HG03135 (cell line): ENCODE results near the gene TRAF4.

Source experiments
- ATAC-seq: cut with Tn5 transposase; IDR thresholded peaks from one replicate; pipeline ENCODE4 v1.9.1; 2021; ENCODE audit warnings: mild to moderate bottlenecking, moderate library complexity; ENCODE audit not compliant: unreplicated experiment

The TRAF4 gene

DNA sequence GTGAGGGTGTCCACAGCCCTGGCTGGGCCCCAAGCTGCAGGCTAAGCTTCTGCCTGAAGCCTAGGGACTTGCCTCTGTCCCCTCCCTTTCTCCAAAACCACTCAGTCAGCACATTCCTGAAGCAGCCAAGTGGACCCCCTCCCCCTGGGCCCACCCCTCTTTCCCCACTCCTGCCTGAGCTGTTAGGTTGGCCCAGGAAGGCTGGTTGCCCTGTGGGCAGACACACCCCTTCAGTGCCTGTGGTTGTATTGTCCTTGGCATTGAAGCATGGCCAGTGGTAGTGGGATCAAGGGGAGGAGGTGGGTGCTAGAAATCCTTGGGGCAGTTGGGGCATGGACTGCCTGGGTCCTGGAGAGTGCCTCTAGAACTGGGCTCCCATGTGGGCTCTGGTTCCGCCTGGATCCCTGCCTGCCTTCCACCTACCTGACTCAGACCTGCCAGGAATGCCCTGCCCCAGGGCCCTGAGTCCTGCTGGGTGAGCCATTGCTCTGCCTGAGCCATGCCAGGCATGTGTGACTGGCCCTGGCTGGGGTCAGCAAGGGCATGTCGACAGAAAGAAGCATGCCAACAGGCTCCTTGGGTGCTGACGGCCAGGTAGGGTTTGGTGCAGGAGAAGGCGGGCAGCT is 2.1 kb downstream of the TRAF4 start:
- ATAC-seq = no peak

GRCh38 chr17:28746611-28747050 is 2.8 kb downstream of the TRAF4 start:
- ATAC-seq = no peak

- ATAC-seq = no peak
Measured at GRCh38 chr17:28747051-28747691, 3.4 kb downstream of the TRAF4 start.

DNA sequence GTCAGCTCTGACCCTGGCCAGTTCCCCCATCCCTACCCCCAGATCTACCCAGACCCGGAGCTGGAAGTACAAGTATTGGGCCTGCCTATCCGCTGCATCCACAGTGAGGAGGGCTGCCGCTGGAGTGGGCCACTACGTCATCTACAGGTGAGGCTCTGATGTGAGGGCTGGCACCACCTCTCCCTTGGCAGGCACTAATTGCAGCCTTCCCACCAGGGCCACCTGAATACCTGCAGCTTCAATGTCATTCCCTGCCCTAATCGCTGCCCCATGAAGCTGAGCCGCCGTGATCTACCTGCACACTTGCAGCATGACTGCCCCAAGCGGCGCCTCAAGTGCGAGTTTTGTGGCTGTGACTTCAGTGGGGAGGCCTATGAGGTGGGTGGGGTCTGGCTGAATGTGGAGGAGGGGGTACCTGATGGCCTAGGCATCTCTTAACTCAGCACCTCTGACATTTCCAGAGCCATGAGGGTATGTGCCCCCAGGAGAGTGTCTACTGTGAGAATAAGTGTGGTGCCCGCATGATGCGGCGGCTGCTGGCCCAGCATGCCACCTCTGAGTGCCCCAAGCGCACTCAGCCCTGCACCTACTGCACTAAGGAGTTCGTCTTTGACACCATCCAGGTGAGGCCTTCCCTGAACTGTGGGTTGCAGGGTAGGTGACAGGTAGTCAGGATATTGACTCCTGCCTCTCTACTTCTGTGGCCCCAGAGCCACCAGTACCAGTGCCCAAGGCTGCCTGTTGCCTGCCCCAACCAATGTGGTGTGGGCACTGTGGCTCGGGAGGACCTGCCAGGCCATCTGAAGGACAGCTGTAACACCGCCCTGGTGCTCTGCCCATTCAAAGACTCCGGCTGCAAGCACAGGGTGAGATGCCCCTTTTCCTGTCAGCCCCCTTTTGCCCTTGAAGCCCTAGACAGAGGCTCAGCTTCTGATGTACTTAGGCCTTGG is 4.3 kb downstream of the TRAF4 start:
- no peak for ATAC-seq

GRCh38 chr17:28748852-28749515 is 5.2 kb downstream of the TRAF4 start:
- ATAC-seq = no peak

DNA sequence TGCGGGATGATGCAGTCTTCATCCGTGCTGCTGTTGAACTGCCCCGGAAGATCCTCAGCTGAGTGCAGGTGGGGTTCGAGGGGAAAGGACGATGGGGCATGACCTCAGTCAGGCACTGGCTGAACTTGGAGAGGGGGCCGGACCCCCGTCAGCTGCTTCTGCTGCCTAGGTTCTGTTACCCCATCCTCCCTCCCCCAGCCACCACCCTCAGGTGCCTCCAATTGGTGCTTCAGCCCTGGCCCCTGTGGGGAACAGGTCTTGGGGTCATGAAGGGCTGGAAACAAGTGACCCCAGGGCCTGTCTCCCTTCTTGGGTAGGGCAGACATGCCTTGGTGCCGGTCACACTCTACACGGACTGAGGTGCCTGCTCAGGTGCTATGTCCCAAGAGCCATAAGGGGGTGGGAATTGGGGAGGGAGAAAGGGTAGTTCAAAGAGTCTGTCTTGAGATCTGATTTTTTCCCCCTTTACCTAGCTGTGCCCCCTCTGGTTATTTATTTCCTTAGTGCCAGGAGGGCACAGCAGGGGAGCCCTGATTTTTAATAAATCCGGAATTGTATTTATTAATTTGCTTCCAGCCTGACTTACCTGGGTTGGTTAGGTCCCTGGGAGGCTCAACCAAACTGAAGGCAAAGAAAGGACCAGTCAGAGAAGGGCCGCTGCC is 5.8 kb downstream of the TRAF4 start:
- ATAC-seq = no peak

DNA sequence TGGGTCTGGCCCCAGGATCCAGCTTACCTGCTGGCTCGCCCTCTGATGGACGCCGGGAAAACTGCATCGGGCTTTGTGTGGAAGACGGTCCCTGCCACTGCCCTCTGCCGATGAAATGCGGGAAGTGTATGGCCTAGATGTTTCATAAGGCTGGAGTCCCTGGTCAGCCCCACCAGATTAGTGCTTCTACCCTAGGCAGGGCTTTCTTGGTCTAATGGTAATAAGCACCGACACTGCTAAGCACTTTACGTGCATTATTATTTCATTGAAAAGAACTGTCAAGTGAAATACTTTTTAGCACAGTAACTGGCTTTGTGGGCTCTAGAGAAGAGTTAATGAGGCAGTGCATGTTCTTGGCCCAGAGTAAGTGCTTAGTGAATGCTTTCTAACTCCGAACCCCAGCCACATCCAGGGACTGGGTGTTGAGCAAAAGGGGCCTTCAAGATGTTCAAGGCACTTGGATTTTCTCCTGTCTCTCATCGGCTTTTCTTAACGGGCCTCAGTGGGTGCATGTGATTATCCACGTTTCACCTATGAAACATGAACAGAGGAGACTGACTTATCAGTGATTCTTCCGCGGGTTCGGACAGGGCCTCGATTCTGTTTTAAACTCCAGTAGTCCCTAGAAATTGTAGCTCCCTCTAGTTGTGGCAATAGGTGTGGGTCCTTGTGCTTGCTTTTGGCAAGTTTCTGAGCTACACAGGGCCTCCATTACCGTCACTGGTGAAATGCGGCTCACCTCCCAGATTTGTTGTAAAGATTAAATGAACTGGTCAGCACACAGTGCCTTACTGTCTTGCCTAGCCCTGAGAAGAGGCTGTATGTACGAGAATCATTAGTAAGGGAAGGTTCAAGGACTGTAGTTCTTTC is 6.6 kb downstream of the TRAF4 start:
- peak; percentile 50 for ATAC-seq

GRCh38 chr17:28751600-28752366 is 8.0 kb downstream of the TRAF4 start:
- no peak for ATAC-seq

- ATAC-seq = no peak
Measured at GRCh38 chr17:28755486-28755885, 11.7 kb downstream of the TRAF4 start.

DNA sequence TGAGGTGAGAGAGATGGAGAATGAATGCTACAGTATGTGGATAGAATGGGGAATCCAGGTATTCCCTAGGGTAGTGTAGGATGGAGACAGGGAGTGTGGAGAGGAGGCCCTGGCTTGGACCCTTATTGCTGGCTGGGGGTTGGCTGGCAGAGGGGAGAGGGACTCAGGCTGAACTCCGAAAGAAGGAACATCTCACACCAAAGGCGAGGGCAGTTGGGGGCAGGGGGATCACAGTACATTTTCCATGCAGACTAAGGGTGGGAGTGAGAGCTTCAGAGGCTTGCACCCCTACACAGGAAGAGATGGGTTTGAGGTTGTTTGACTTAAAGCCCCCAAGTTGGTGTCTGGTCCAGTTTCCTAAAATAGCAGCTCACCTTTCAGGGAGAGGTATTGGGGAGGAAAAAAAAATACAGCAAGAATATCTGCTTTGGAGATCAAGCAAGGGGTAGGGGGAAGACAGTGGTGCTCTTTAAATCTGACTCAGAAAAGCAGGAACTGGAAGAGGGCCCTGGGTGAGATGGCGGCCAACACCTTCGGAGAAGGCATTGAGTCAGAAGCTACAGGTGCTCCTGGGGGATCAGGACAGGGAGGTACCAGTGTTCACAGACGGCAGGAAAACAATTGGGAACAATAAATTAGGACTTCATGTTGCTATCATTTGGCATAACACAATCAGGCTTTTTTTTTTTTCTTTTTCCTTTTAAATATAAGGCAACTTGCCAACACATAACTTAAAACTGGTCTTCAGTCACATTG is 12.4 kb downstream of the TRAF4 start:
- no peak for ATAC-seq

DNA sequence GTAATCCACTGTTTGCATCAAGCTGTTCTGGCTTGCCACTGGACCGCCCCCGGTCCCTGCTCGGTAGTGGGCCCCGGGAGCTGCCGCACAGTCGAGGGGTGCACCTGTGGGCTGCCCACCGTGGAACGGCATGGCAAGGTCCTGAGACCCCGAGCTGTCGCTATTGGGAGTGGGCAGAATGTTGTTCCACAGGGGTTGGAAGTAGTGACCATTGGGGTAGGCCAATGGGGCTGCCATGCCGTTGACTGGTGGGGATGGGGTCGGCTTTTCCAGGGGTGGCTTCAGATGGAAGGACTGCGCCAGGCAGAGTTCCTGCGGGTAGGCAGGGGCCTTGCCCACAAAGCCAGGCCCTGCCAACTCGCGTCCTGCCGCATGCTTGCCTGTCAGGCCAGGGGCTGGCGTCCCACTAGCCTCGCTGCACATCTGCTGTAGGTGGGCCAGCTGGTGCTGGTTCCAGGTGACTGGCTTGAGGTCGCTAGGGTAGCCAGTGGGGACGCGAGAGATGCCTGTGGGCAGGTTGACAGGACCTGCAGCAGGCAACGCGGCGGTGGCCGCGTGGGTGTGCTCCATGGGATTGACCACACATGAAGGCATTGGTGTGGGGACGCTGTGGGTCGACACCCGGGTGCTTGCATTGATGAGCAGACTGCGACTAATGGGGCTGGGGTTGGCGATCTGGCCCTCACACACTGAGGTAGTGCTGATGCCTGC is 14.8 kb downstream of the TRAF4 start:
- ATAC-seq = no peak

DNA sequence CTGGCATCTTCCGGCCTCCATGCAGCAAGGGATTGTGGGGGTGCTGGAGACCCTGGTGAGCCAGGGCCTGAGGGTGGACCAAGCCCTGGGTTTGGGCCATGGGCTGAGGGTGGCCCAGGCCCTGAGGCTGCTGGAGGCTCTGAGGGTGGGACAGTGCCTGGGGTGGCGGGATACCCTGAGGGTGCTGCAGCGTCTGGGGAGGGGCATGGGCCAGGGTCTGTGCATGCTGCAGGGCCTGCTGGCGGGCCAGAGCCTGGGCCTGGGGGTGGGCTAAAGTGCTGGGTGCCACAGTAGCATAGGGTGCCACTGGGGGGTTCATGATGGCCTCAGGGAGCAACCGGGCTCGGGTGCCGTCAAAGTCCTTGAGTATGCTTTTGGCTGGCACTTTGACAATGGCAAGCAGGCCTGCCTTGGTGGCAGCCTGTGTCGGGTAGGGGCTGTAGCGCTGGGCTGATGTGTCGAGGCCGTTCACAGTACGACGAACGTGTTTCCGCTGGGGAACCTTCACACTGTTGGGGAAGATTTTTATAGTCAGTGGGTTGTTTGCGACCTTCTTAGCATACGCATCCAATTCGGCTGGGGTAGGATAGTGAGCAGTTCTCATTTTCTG is 15.6 kb downstream of the TRAF4 start:
- ATAC-seq = no peak

DNA sequence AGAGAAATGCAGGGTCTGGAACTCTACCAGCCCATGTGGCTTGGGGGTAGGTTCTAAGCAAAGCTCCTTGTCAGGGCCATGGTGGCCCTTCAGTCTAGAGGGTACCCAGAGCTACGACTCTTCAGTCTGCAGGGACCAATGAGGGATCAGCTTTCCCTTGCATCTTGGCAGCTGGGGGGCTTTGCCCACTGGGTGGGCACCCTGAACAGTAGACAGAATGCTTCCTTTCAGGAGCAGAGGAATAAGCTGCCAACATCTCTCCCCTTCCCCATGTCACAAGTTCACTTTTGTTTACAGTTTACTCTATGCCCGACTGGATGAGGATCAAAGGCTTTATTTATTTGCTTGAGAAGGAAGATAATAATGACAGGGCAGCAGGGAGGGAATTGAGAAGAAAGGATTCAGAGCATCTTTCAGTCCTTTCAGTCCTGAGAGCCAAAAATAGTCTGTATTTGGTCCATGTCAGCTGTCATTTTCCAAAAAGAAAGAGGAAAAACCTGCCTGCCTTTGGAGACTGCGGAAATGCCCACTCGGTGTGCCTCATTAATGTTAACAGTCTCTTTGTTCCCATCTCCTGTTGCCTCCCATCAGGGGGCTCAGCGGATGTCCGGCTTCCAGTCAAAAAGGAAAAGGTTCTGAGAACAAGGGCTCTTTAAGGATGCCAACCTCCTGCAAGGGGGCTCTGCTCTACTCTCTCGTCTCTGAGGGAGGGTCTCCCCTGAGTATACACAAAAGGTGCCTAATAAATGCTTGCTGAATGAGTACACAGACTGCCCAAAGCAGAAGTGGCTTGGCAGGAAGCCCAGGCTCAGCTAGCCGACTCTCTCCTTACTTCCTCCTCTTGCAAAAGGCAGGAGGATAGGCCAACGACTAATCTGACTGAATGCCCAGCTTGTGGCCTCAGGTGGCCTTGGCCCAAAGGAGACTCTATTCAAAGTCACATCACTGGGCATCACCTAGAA is 17.1 kb downstream of the TRAF4 start:
- ATAC-seq = no peak

GRCh38 chr17:28763137-28763799 is 19.5 kb downstream of the TRAF4 start:
- no peak for ATAC-seq

- no peak for ATAC-seq
Measured at GRCh38 chr17:28763804-28764266, 20.0 kb downstream of the TRAF4 start.
